HG02759 (cell line): Measurements from ENCODE around the gene RASEF.
"Not testable (repeated sequence)": the region's sequence is repeated elsewhere in the genome, so short reads cannot be mapped to it uniquely, and the experiment has no call there.

Experiments used
- ATAC-seq: cut with Tn5 transposase; IDR thresholded peaks from one replicate; pipeline ENCODE4 v1.9.1; 2021; ENCODE audit warnings: mild to moderate bottlenecking, moderate library complexity; ENCODE audit not compliant: unreplicated experiment

RASEF gene

GRCh38 chr9:83062651-83063527 is at the start of gene RASEF:
Gene RASEF (minus strand): TSS chr9:83063142. CDS start chr9:83062867, 275 bp downstream.
- no peak for ATAC-seq

- ATAC-seq = no peak
These were observed 48.2 kb upstream of the RASEF start for GRCh38 chr9:83111169-83111568.

- ATAC-seq = no peak
These were observed 46.4 kb upstream of the RASEF start for GRCh38 chr9:83109296-83109695.

- ATAC-seq = no peak
These were observed 45.3 kb upstream of the RASEF start for GRCh38 chr9:83108208-83108607.

- ATAC-seq = no peak
These were observed 43.8 kb upstream of the RASEF start for GRCh38 chr9:83106772-83107171.

GRCh38 chr9:83106263-83106662 is 43.3 kb upstream of the RASEF start:
- no peak for ATAC-seq

GRCh38 chr9:83097633-83098032 is 34.7 kb upstream of the RASEF start:
- ATAC-seq = no peak

GRCh38 chr9:83093311-83093710 is 30.4 kb upstream of the RASEF start:
- ATAC-seq = not testable (repeated sequence)

- no peak for ATAC-seq
These were observed 18.9 kb upstream of the RASEF start for GRCh38 chr9:83081846-83082245.

GRCh38 chr9:83081010-83081409 is 18.1 kb upstream of the RASEF start:
- no peak for ATAC-seq

GRCh38 chr9:83075932-83076331 is 13.0 kb upstream of the RASEF start:
- ATAC-seq = not testable (repeated sequence)

GRCh38 chr9:83072498-83072897 is 9.6 kb upstream of the RASEF start:
- not testable (repeated sequence) for ATAC-seq

- no peak for ATAC-seq
These were observed 8.7 kb upstream of the RASEF start for GRCh38 chr9:83071626-83072025.

GRCh38 chr9:83070261-83070660 is 7.3 kb upstream of the RASEF start:
- ATAC-seq = no peak

- ATAC-seq = no peak
These were observed 6.7 kb upstream of the RASEF start for GRCh38 chr9:83069651-83070050.

- no peak for ATAC-seq
These were observed 5.5 kb upstream of the RASEF start for GRCh38 chr9:83068414-83068813.

- no peak for ATAC-seq
These were observed 4.6 kb upstream of the RASEF start for GRCh38 chr9:83067579-83067978.

GRCh38 chr9:83066771-83067170 is 3.8 kb upstream of the RASEF start:
- no peak for ATAC-seq

GRCh38 chr9:83065233-83065632 is 2.3 kb upstream of the RASEF start:
- no peak for ATAC-seq

- ATAC-seq = no peak
These were observed 822 bp downstream of the RASEF start for GRCh38 chr9:83061990-83062650.

GRCh38 chr9:83061036-83061435 is 1.9 kb downstream of the RASEF start:
- ATAC-seq = no peak

GRCh38 chr9:83060556-83060955 is 2.4 kb downstream of the RASEF start:
- ATAC-seq = no peak
